ENCODE measurements around the gene CXCR2.

DNA sequence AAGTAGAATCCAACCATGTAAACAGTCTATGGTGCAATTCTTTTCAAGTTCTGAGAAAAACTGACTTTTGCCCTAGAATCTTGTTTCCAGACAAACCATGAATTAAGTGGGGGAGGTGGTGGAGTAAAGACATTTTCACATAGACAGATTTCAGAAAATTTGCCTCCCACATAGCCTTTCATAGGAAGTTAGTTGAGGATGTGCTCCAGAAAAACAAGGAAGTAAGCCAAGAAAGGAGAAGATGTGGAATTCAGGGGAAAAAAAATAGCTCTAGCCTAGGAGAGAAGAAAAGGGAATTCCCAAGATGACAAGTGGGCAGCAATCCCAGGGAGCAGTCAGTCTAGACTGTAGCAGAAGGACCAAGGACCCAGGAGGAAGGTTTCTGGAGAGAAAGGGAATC lies 39.4 kb upstream of the CXCR2 start:
- TF ChIP-seq, protein P1, sequence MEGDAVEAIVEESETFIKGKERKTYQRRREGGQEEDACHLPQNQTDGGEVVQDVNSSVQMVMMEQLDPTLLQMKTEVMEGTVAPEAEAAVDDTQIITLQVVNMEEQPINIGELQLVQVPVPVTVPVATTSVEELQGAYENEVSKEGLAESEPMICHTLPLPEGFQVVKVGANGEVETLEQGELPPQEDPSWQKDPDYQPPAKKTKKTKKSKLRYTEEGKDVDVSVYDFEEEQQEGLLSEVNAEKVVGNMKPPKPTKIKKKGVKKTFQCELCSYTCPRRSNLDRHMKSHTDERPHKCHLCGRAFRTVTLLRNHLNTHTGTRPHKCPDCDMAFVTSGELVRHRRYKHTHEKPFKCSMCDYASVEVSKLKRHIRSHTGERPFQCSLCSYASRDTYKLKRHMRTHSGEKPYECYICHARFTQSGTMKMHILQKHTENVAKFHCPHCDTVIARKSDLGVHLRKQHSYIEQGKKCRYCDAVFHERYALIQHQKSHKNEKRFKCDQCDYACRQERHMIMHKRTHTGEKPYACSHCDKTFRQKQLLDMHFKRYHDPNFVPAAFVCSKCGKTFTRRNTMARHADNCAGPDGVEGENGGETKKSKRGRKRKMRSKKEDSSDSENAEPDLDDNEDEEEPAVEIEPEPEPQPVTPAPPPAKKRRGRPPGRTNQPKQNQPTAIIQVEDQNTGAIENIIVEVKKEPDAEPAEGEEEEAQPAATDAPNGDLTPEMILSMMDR (IDR thresholded peaks at IDR 0.05 in 8 of 11, conservative IDR thresholded peaks at IDR 0.05 in 3 of 11), result no peak
- no peak for TF ChIP-seq POLR2A (IDR thresholded peaks at IDR 0.05)
- no peak for TF ChIP-seq POLR2AphosphoS5 (IDR thresholded peaks at IDR 0.05)
